Measurements from ENCODE around the gene CD2BP2.
"Not testable (repeated sequence)": the region's sequence is repeated elsewhere in the genome, so short reads cannot be mapped to it uniquely, and the experiment has no call there.

DNA sequence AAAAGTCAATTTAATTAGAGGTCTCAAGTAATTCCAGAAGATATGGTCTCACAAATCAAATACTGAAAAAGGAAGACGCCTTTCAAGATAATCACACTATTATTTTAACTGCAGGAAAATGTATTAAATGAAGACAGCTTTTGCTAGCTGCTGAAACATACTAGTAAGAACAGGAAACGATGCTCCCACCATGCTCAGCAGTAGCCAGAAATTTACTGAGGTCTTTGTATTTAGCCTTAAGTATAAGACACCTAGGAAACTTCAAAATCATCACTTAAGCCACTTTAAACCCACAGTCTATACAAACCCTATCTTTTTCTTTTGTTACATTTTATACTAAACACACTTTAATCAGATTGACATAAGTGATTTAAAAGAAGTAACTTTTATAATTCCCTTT, 36.5 kb downstream of the CD2BP2 start:
- TF ChIP-seq, protein P1, sequence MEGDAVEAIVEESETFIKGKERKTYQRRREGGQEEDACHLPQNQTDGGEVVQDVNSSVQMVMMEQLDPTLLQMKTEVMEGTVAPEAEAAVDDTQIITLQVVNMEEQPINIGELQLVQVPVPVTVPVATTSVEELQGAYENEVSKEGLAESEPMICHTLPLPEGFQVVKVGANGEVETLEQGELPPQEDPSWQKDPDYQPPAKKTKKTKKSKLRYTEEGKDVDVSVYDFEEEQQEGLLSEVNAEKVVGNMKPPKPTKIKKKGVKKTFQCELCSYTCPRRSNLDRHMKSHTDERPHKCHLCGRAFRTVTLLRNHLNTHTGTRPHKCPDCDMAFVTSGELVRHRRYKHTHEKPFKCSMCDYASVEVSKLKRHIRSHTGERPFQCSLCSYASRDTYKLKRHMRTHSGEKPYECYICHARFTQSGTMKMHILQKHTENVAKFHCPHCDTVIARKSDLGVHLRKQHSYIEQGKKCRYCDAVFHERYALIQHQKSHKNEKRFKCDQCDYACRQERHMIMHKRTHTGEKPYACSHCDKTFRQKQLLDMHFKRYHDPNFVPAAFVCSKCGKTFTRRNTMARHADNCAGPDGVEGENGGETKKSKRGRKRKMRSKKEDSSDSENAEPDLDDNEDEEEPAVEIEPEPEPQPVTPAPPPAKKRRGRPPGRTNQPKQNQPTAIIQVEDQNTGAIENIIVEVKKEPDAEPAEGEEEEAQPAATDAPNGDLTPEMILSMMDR (optimal IDR thresholded peaks at IDR 0.05 in 1 of 3, IDR thresholded peaks at IDR 0.05 in 1 of 3, conservative IDR thresholded peaks at IDR 0.05 in 1 of 3; ENCODE audit: extremely low read depth in 1 of 3, insufficient read depth in 2 of 3, low read length in 3 of 3), result not testable (repeated sequence)
- not testable (repeated sequence) for TF ChIP-seq EZH2 (IDR thresholded peaks at IDR 0.05; ENCODE audit: low read length)

All from keratinocyte (primary cell).